GM12891 (cell line): ENCODE measurements around the gene STYXL1.

Experiments
- POLR2A ChIP-seq: IDR thresholded peaks from 2 replicates; pipeline ENCODE4 v1.6.1; 2011; ENCODE audit warnings: low read depth, low read length, control low read depth
- POLR2AphosphoS5 ChIP-seq: IDR thresholded peaks from 2 replicates; pipeline ENCODE4 v1.6.1; 2011; ENCODE audit warnings: low read depth, low read length, control low read depth

- TF ChIP-seq POLR2AphosphoS5, result no peak
- no peak for TF ChIP-seq POLR2A
Measured at GRCh38 chr7:76057103-76057812, 9.5 kb upstream of the STYXL1 start.
